AG08395 (cell line): ENCODE measurements around the gene FBXO8.

ENCODE experiments used
- DNase-seq: peaks from one replicate; pipeline ENCODE4 v3.0.0; 2012; ENCODE audit warnings: mixed read lengths, low spot score

FBXO8 gene

GRCh38 chr4:174207367-174207766 lies 76.1 kb downstream of the FBXO8 start:
- no peak for DNase-seq

GRCh38 chr4:174204164-174204831 lies 79.2 kb downstream of the FBXO8 start:
- no peak for DNase-seq

GRCh38 chr4:174201871-174202270 lies 81.6 kb downstream of the FBXO8 start:
- DNase-seq = no peak

DNA sequence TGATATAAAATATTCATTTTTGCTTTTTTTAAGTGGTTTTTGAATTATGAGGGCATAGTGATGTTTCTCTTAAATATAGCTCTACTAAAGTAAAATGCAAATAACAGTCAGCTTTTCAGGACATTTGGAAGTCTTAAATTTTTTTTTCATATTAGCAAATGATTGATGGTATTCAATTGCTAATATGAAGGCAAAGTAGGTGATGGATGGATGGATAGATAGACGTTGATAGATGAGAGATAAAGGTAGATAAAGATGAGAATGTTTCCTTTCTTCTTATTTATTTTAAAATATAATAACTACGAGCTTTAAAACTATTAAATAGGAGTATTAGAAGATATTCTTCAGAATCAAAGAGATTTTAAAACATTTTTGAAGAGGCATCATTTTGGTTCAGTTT lies 83.7 kb downstream of the FBXO8 start:
- DNase-seq = no peak

GRCh38 chr4:174198828-174199227 lies 84.6 kb downstream of the FBXO8 start:
- DNase-seq = peak; percentile 76

- no peak for DNase-seq
Measured at GRCh38 chr4:174198396-174198795, 85.1 kb downstream of the FBXO8 start.

DNA sequence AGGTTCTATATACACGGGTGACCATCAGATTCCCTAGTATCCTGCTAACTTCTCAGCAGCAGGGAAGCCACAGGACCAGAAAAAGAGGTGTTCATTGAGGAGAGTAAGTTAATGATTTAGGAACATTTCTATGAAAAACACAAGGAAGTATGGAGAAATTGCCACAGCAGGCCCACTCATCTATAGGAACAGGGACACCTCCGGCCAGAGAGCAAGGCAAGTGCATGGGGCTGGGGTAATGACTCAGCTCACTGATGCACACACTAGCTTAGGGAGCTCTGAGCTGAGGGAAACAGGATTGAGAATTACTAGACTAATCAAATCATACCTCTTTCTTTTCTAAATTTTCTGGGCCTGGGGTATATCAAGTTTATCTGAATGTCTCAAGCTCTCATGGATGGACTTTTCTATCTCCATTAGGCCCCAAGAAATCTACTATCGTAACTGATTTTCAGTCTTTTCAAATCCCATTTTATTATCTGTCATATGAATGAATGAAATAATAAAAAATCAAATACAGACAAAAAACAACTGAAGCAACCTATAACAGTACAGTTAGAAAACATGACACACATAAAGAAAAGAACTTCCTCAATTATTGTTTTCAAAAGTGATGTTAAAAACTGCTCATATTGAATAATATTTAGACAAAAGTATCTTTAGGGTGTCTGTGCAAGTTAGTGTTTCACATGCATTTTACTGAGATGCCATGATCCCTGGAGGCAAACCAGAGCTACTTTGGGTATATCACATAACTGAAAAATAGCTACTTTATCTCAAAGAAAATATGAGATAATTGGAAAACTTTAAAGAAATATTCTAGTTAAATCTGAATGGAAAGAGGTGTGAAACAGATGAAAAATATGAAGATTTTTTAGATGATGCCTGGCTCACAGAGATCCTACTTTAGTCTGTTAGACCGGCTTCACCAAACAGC lies 89.8 kb downstream of the FBXO8 start:
- no peak for DNase-seq

DNA sequence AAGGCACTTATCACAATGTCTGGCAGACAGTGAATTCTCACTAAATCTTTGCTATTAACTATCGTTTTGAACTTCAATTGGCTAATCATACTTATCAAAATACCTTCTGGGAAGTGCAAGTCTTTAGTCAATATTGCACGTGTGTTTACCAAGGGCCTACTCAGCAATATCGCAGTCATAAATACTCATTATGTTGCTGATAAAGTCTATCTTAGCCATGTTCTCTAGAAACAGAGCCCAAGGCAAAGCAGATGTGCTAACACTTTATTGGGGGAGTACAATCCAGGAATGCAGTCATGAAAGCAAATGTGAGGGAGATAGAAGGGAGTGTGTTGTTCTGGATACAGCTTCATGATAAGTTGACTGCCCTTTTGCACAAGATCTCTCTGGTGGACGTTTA lies 90.5 kb downstream of the FBXO8 start:
- no peak for DNase-seq

DNA sequence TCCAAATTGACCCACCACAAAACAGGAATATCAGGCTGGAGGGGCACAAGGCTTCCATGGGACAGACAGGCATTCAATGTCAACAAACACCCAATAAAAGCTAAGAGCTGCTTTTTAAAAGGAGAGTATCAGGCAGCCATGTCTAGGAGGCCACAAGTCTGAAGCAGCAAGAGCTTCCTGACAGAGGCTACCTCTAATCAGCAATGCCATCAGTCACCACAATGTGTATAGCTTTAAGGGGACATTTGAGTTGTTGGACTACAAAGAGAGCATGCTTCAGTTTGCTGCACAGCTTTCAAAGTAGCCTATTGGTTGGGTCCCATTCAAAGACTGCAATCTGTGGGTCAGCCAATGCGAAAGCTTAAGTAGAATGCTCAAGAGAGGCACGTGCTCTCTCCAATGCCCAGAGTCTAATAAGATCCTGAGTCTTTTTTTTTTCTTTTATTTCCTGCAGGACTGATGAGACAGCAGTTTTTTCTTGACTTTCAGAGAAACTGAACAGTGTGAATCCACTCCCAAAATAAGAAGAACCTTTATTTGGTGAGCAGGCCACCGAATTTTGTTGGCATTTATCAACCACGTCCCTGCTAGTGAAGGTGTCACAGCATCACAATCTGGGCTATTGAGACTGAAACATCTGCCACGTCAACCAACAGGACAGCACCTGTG lies 92.5 kb downstream of the FBXO8 start:
- no peak for DNase-seq

DNA sequence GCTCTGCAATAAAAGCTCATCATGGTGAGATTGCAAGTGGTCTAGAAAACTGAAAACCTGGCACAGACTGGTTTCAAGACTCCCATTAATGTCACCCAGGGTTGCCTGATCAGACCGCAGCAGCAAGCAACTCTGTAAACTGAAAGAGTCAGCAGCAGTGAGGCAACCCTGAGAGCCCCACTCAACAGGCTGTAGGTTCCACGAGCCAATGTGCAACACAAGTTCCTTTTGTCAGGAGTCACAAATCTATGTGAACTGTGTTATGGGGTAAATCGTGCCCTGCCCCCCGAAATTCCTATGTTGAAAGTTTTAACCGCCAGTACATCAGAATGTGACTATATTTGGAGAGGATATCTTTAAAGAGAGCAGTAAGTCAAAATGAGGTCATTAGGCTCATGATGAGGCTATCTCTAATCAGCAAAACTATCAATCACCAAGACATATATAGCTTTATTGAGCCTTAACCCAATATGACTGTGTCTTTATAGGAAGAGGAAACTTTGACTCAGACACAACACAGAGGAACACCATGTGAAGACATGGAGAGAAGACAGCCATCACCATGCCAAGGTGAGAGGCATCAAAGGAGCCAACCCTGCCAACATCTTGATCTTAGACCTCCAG lies 94.0 kb downstream of the FBXO8 start:
- DNase-seq = no peak
